Thyroid gland (tissue), 4 donors: ENCODE data around the gene RAP1GAP. TPM values are rescaled to one million over a fixed set of nuclear protein-coding genes. Genes with fewer than 3 reads are reported as not detected.

Source experiments
- DNase-seq, 2 donors: peaks; one replicate each; pipeline ENCODE4 v3.0.0-alpha.2; 2019
- H3K27ac ChIP-seq, 3 donors: fragments of 200-600 bp; sonication (generic); 1 replicate in 2 of 3; 2 replicates in 1 of 3; pipeline ENCODE4 v1.5.1; 2016 to 2019; ENCODE audit warnings: mild to moderate bottlenecking in 1 of 3, moderate library complexity in 1 of 3
- H3K27me3 ChIP-seq: fragments of 200-600 bp; sonication (generic); one replicate; pipeline ENCODE4 v1.5.1; 2019
- H3K36me3 ChIP-seq, 2 donors: fragments of 200-600 bp; sonication (generic); one replicate each; pipeline ENCODE4 v1.5.1; 2016 to 2019
- H3K4me1 ChIP-seq, 2 donors: fragments of 200-600 bp; sonication (generic); one replicate each; pipeline ENCODE4 v1.5.1; 2017 to 2019
- H3K4me3 ChIP-seq, 3 donors: fragments of 200-600 bp; sonication (generic); replicated peaks in 1 of 3; 1 replicate in 2 of 3; 2 replicates in 1 of 3; pipeline ENCODE4 v1.5.1; 2016; ENCODE audit warnings: mild to moderate bottlenecking in 1 of 3
- H3K9me3 ChIP-seq: fragments of 200-600 bp; sonication (generic); one replicate; pipeline ENCODE4 v1.5.1; 2017
- POLR2A ChIP-seq, 2 donors: fragments of 450-650 bp; IDR thresholded peaks; one replicate each; pipeline ENCODE4 v1.6.1; 2017; ENCODE audit warnings: antibody characterized with exemption in 2 of 2, mild to moderate bottlenecking in 2 of 2, moderate library complexity in 1 of 2
- WGBS, 2 donors: methylation state at CpG; one replicate each; pipeline ENCODE4 v1.1.5; 2017; 5-methylcytosine and 5-hydroxymethylcytosine counted together
- intact Hi-C: fragments of 100-400 bp; cut with DNase I; formaldehyde crosslinking; loops from one replicate; pipeline ENCODE4 v1.15.1; 2023
- total RNA-seq, 4 donors: library from RNA; depleted of rRNA; stranded (reverse); fragments of >200 nt; gene quantifications; one replicate each; pipeline ENCODE4 v1.2.3, GENCODE V29; 2016
- TF ChIP-seq, protein P1 (sequence below), 6 experiments: fragments of 200-600 bp in 3 of 6; fragments of 450-650 bp in 3 of 6; sonication (generic) in 3 of 6; IDR thresholded peaks; one replicate each; pipeline ENCODE4 v1.5.1; 2016 to 2019; ENCODE audit warnings: antibody characterized with exemption in 6 of 6, mild to moderate bottlenecking in 2 of 6, inconsistent platforms in 1 of 6, moderate library complexity in 1 of 6

RAP1GAP gene
- total RNA-seq, 4 donors from 2014 or later: 256 to 588 (median 506) TPM

DNA sequence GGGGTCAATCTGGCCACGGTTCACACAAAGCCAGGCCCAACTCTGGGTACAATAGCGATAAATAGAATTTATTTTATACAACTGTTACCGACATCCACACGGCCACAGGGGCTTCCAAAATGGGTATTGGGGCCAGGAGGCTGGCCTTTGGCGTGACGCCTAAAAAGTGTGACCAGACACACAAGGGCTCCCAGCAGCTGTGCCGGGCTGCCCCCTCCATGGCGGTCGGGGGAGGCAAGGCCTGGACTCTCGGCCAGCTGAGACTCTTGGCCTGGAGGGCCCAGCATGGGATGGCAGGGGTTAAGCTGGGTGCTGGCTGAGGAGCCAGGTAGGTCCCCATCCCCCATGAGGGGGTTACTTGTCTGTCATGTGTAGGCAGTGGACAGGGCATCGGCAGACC, 73.0 kb downstream of the RAP1GAP start:
- no peak for DNase-seq
- peaks cover 0 to 4% of the 10 kb centered on the region in 2 donors for H3K4me1 ChIP-seq
- H3K9me3 ChIP-seq: no peaks in the 10 kb centered on the region
- intact Hi-C loops: no loop called here
- TF ChIP-seq, protein P1, sequence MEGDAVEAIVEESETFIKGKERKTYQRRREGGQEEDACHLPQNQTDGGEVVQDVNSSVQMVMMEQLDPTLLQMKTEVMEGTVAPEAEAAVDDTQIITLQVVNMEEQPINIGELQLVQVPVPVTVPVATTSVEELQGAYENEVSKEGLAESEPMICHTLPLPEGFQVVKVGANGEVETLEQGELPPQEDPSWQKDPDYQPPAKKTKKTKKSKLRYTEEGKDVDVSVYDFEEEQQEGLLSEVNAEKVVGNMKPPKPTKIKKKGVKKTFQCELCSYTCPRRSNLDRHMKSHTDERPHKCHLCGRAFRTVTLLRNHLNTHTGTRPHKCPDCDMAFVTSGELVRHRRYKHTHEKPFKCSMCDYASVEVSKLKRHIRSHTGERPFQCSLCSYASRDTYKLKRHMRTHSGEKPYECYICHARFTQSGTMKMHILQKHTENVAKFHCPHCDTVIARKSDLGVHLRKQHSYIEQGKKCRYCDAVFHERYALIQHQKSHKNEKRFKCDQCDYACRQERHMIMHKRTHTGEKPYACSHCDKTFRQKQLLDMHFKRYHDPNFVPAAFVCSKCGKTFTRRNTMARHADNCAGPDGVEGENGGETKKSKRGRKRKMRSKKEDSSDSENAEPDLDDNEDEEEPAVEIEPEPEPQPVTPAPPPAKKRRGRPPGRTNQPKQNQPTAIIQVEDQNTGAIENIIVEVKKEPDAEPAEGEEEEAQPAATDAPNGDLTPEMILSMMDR (IDR thresholded peaks at IDR 0.05): no peak
- TF ChIP-seq POLR2A (IDR thresholded peaks at IDR 0.05): no peak
- peak overlapping the region in 2 of 3 donors; percentile 23 to 24 for H3K27ac ChIP-seq
- H3K27me3 ChIP-seq: no peaks in the 10 kb centered on the region
- H3K36me3 ChIP-seq: peaks cover 44 to 54% of the 10 kb centered on the region in 2 donors
- WGBS, 2 donors: 83 to 93% methylated on average over 9 to 11 of the region's 11 CpGs
- H3K4me3 ChIP-seq: no peak overlapping the region

DNA sequence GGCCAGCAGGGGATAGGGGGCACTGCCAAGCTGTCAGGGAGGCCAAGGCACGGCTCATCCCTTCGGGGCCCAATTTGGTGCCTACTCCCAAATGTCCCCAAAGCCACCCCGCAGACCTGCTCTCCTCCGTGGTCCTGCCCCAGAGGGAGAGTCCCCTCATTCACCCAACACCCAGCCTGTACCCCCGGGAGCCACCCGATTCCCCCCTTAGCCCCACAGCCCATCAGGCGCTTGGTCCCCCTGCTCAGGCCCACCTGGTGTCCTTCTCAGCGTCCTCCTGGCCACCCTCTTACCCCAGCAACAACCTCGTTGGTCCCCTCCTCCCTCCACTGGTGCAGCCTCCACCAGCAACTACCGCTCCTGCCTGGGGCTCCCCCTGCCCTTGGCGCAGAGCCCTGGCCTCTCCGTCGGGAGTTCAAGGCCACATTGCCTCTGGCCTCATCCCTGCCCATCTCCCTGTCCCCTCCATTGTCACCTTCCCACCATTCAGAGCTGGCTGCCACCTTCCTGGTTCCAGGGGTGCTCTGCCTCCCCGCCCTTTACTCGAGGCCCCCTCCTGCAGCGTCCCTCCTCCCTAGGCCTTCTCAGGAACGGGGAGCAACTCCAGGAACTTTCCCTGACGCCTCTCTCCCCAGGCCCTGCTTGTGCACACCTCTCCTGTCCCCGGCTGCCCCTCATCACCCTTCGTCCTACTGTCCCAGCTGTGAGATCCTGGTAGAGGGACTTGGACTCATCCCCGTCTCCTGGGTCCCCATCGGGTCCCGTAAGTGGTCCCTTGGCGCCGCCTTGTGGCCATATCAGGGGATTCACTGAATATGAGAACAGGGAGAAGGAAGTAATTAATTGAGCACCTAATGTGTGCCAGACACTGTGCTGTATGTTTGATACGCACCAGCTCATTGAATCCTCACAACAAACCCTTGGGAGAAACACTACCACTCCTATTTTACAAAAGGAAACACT, 73.9 kb downstream of the RAP1GAP start:
- WGBS, 2 donors: 69 to 72% methylated on average over 23 to 26 of the region's 26 CpGs
- no peak overlapping the region for H3K4me3 ChIP-seq
- H3K4me1 ChIP-seq: peaks cover 4 to 14% of the 10 kb centered on the region in 2 donors
- DNase-seq: peak; percentile 54 to 62
- H3K27ac ChIP-seq: no peak overlapping the region
- H3K9me3 ChIP-seq: no peaks in the 10 kb centered on the region
- intact Hi-C loops: no loop called here
- H3K36me3 ChIP-seq: peaks cover 44 to 50% of the 10 kb centered on the region in 2 donors
- TF ChIP-seq, protein P1 (IDR thresholded peaks at IDR 0.05): peak in 5 of 6 experiments; percentile 19 to 50 (median 43)
- no peak for TF ChIP-seq POLR2A (IDR thresholded peaks at IDR 0.05)
- H3K27me3 ChIP-seq: no peaks in the 10 kb centered on the region

DNA sequence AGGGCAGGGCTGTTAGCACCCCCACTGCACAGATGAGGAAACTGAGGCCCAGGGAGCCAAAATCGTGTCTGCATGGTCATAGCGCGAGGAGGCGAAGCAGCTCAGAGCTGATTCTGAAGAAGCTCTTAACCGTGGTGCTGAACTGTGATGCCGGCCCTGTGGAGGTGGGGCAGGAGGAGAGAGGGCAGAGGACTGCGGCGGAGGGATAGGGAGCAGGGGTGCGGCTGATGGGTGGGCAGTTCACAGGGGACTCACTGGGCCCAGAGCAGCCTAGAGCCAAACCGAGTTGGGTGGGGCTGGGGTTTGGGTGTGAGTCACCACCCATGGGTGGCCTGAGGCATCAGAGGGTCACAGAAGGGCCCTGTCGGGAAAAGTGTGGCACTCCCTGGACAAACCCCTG, 74.7 kb downstream of the RAP1GAP start:
- intact Hi-C loops: no loop called here
- 81 to 82% methylated on average over 10 to 11 of the region's 11 CpGs for WGBS, 2 donors
- Histone ChIP-seq H3K27me3 (no peaks in the 10 kb centered on the region), H3K27ac (no peak overlapping the region), H3K4me3 (no peak overlapping the region), H3K4me1 (peaks cover 8 to 19% of the 10 kb centered on the region in 2 donors), H3K9me3 (no peaks in the 10 kb centered on the region), H3K36me3 (peaks cover 43 to 46% of the 10 kb centered on the region in 2 donors)
- no peak for DNase-seq
- TF ChIP-seq POLR2A (IDR thresholded peaks at IDR 0.05): no peak
- TF ChIP-seq, protein P1 (IDR thresholded peaks at IDR 0.05): no peak

DNA sequence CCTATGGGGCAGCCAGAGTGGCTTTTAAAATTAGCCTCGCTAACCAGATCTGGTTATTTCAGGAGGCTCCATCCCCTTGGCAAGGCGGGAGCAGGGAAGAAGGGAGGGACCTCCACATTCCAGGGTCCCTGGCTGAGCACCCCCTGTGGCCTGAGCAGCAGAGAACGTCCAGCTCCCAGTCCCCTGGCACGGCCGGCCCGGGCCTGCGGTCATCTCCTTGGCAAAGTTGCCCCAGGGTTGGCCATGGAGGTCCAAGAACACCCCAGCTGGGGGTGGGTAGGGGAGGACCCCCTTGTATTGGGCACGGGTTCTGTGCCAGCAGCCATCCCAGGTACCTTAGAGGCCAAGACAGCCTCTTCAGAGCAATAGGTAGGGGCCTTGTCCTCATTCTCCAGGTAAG, 75.9 kb downstream of the RAP1GAP start:
- intact Hi-C loops: no loop called here
- Histone ChIP-seq H3K27me3 (no peaks in the 10 kb centered on the region), H3K4me3 (no peak overlapping the region), H3K27ac (peak overlapping the region in 1 of 3 donors; percentile 17), H3K4me1 (peaks cover 8 to 19% of the 10 kb centered on the region in 2 donors), H3K36me3 (peaks cover 30 to 34% of the 10 kb centered on the region in 2 donors), H3K9me3 (no peaks in the 10 kb centered on the region)
- no peak for DNase-seq
- WGBS, 2 donors: 82% methylated on average over 3 of the region's 8 CpGs; no CpG with 5 or more reads in 1 of the 2 donors
- no peak for TF ChIP-seq POLR2A (IDR thresholded peaks at IDR 0.05)
- TF ChIP-seq, protein P1 (IDR thresholded peaks at IDR 0.05): no peak
